Smooth muscle cell (in vitro differentiated cells): ENCODE results near the gene CCDC192. TPM values are rescaled to one million over a fixed set of nuclear protein-coding genes. Genes with fewer than 3 reads are reported as not detected.

Source experiments
- DNase-seq: peaks from one replicate; lab custom pipeline; 2025; ENCODE audit not compliant: unreplicated experiment; lab: John Stamatoyannopoulos, UW
- H2AFZ ChIP-seq: fragments of 200-600 bp; sonication (generic); 2 replicates; pipeline ENCODE4 v1.6.0; 2016; ENCODE audit warnings: antibody characterized with exemption, low read depth, mild to moderate bottlenecking
- H3F3A ChIP-seq: fragments of 200-600 bp; sonication (generic); 2 replicates; pipeline ENCODE4 v1.6.0; 2017; ENCODE audit warnings: antibody characterized with exemption, low read depth
- H3K27ac ChIP-seq: fragments of 200-600 bp; sonication (generic); 2 replicates; pipeline ENCODE4 v1.5.1; 2016; ENCODE audit warnings: low read depth, mild to moderate bottlenecking
- H3K27me3 ChIP-seq: fragments of 200-600 bp; sonication (generic); 2 replicates; pipeline ENCODE4 v1.6.1; 2016; ENCODE audit warnings: low read depth, mild to moderate bottlenecking
- H3K36me3 ChIP-seq: fragments of 200-600 bp; sonication (generic); 2 replicates; pipeline ENCODE4 v1.5.1; 2016; ENCODE audit warnings: low read depth
- H3K4me1 ChIP-seq: fragments of 200-600 bp; sonication (generic); 2 replicates; pipeline ENCODE4 v1.5.1; 2016; ENCODE audit warnings: low read depth
- H3K4me2 ChIP-seq: fragments of 200-600 bp; sonication (generic); 2 replicates; pipeline ENCODE4 v1.6.0; 2016; ENCODE audit warnings: mild to moderate bottlenecking
- H3K4me3 ChIP-seq: fragments of 200-600 bp; sonication (generic); 2 replicates; pipeline ENCODE4 v1.5.1; 2016; ENCODE audit warnings: mild to moderate bottlenecking
- H3K79me2 ChIP-seq: fragments of 200-600 bp; sonication (generic); 2 replicates; pipeline ENCODE4 v1.6.0; 2016; ENCODE audit warnings: low read depth, mild to moderate bottlenecking
- H3K9ac ChIP-seq: fragments of 200-600 bp; sonication (generic); 2 replicates; pipeline ENCODE4 v1.6.0; 2016; ENCODE audit warnings: low read depth
- H3K9me3 ChIP-seq: fragments of 200-600 bp; sonication (generic); replicated peaks from 2 replicates; pipeline ENCODE4 v1.5.1; 2016; ENCODE audit warnings: low read depth
- H4K20me1 ChIP-seq: fragments of 200-600 bp; sonication (generic); 2 replicates; pipeline ENCODE4 v1.6.0; 2016; ENCODE audit warnings: low read depth
- CTCF ChIP-seq: fragments of 200-600 bp; sonication (generic); IDR thresholded peaks from 2 replicates; pipeline ENCODE4 v1.5.1; 2017; ENCODE audit warnings: borderline replicate concordance, mild to moderate bottlenecking, antibody characterized with exemption; ENCODE audit not compliant: insufficient read depth, poor library complexity, severe bottlenecking
- WGBS: methylation state at CpG from one replicate; pipeline ENCODE4 v1.1.7; 2016; ENCODE audit warnings: low lambda C conversion rate; 5-methylcytosine and 5-hydroxymethylcytosine counted together
- polyA plus RNA-seq: library from polyadenylated mRNA; unstranded; fragments of >200 nt; fragmentation: Nextera tagmentation; extraction: Ambion mirVana; gene quantifications from 2 replicates; pipeline ENCODE4 v1.2.1, GENCODE V29; 2016
- total RNA-seq: library from RNA; depleted of rRNA; stranded (reverse); fragments of >200 nt; gene quantifications from 2 replicates; pipeline ENCODE4 v1.2.3, GENCODE V29; 2014

The CCDC192 gene
- total and polyA plus RNA-seq, 2 experiments from 2014 or later: not detected

GRCh38 chr5:127931396-127931795, 228.2 kb downstream of the CCDC192 start:
- Histone ChIP-seq H4K20me1 (no peaks in the 10 kb centered on the region), H2AFZ (no peak overlapping the region), H3K27me3 (no peaks in the 10 kb centered on the region), H3K9ac (no peak overlapping the region), H3K4me2 (no peak overlapping the region), H3K79me2 (no peaks in the 10 kb centered on the region), H3K27ac (no peak overlapping the region), H3F3A (no peaks in the 10 kb centered on the region), H3K36me3 (no peaks in the 10 kb centered on the region), H3K9me3 (no peaks in the 10 kb centered on the region), H3K4me1 (peaks cover 13% of the 10 kb centered on the region), H3K4me3 (no peak overlapping the region)
- 97% methylated on average over 1 of the region's 1 CpG for WGBS
- no peak for TF ChIP-seq CTCF
- no peak for DNase-seq

- no peaks in the 10 kb centered on the region for H4K20me1 ChIP-seq
- DNase-seq: no peak
- H3K4me2 ChIP-seq: no peak overlapping the region
- H2AFZ ChIP-seq: no peak overlapping the region
- no peaks in the 10 kb centered on the region for H3K9me3 ChIP-seq
- no peak for TF ChIP-seq CTCF
- 66% methylated on average over 5 of the region's 5 CpGs for WGBS
- no peaks in the 10 kb centered on the region for H3K36me3 ChIP-seq
- peaks cover 13% of the 10 kb centered on the region for H3K4me1 ChIP-seq
- H3K27ac ChIP-seq: no peak overlapping the region
- no peak overlapping the region for H3K9ac ChIP-seq
- H3K27me3 ChIP-seq: no peaks in the 10 kb centered on the region
- H3K79me2 ChIP-seq: no peaks in the 10 kb centered on the region
- H3K4me3 ChIP-seq: no peak overlapping the region
- no peaks in the 10 kb centered on the region for H3F3A ChIP-seq
Measured at GRCh38 chr5:127933348-127933747, 230.2 kb downstream of the CCDC192 start.

- Histone ChIP-seq H3K9ac (no peak overlapping the region), H3K27ac (no peak overlapping the region), H3K36me3 (no peaks in the 10 kb centered on the region), H2AFZ (no peak overlapping the region), H4K20me1 (no peaks in the 10 kb centered on the region), H3K4me2 (no peak overlapping the region), H3F3A (no peaks in the 10 kb centered on the region), H3K4me3 (no peak overlapping the region), H3K27me3 (no peaks in the 10 kb centered on the region), H3K4me1 (peaks cover 13% of the 10 kb centered on the region), H3K79me2 (no peaks in the 10 kb centered on the region), H3K9me3 (no peaks in the 10 kb centered on the region)
- no peak for TF ChIP-seq CTCF
- no peak for DNase-seq
- WGBS: 4% methylated on average over 1 of the region's 1 CpG
Measured at GRCh38 chr5:127934791-127935256, 231.6 kb downstream of the CCDC192 start.

- H3K36me3 ChIP-seq: no peaks in the 10 kb centered on the region
Measured at GRCh38 chr5:127935398-127935797, 232.2 kb downstream of the CCDC192 start.

More at GRCh38 chr5:127935398-127935797, 232.2 kb downstream of the CCDC192 start:
- DNase-seq: no peak
- H3K4me3 ChIP-seq: no peak overlapping the region
- no peaks in the 10 kb centered on the region for H4K20me1 ChIP-seq
- no peaks in the 10 kb centered on the region for H3K9me3 ChIP-seq
- no peak overlapping the region for H3K9ac ChIP-seq
- H3K27me3 ChIP-seq: no peaks in the 10 kb centered on the region
- no peaks in the 10 kb centered on the region for H3F3A ChIP-seq
- no peak overlapping the region for H3K4me2 ChIP-seq
- H3K27ac ChIP-seq: no peak overlapping the region
- H3K4me1 ChIP-seq: peaks cover 13% of the 10 kb centered on the region
- 87% methylated on average over 1 of the region's 1 CpG for WGBS
- H2AFZ ChIP-seq: no peak overlapping the region
- no peaks in the 10 kb centered on the region for H3K79me2 ChIP-seq
- TF ChIP-seq CTCF: no peak
